Superior temporal gyrus (tissue), 1 donor: ENCODE data around the gene RTL1.

Source experiments
- DNase-seq: peaks from one replicate; pipeline ENCODE4 v3.0.0-alpha.2; 2016; ENCODE audit errors: extremely low spot score

Gene RTL1

GRCh38 chr14:100882026-100882967 lies 21.2 kb downstream of the RTL1 start:
- no peak for DNase-seq

DNA sequence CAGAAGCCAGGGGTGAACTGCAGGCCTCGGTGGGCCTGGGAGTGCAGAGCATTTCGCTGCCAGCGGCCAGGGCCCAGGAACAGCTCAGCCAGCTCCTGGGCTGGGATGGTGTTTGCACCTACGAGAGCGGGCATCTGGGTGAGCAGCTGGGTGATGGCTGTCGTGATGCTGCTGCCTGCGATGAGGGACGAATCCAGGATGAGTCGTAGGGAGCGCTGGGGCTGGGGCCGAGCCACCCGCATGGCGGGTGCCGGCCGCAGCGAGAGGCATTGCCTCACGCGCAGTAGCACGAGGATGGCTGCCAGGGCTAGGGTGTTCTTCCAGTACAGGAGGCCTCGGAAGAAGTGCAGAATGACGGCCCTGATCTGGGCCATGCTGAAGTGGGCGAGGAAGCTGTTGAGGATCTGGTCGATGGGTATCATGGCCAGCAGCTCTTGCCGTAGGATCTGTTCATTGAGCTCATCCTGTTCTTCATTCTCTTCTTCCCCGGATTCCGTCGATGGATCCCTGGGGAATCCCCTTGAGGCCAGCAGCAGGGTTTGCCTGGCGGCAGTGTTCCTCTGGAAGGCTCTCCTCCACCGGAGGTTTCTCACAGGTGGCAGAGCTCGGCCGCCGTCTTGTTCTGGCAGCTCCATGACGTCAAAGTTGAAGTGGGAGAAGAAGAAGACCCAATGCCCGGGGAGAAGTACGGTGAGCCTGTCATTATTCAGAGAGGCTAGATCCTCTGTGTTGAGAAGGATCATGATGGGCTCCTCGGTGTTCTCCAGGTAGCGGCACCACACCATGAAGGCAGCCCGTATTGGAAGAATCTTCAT lies 22.1 kb downstream of the RTL1 start:
- DNase-seq: no peak

DNA sequence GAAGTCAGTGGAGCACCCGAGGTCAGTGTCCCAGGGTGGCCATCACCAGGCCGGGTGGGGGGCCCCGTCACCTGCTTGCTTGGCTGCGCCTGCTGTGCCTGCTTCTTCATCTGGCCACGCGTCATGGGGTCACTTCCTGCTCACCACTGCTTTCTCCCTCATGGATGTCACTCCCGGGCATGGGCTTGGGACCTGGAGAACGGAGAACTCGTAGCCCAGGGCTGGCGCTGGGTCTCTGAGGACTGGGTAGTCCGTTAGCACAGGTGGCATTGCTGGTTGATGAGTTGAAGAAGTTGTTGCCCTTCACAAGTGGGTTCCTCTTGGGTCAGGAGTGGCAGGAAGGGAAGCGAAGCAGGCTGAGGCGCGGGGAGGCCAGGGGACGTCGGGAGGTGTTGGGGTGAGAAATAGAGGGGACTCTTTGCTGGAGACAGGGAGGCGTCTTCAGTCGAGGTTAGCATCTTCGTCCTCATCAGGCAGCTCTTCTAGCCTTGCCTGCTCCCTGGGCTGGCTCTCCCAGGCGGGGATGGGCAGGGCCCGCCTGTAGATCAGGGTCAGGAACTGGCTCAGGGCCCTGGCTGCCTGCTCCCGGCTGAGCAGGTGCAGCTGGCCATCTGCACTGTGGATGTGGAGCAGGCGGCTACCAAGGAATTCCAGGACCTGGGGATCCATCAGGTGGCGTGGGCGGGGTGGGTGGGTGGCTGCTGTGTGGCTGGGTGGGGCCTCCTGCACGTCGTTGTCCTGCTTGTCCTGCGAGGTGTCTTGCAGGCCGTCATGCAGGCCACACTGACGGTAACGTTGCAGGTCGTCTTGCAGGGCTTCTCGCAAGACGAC lies 23.0 kb downstream of the RTL1 start:
- DNase-seq: no peak

DNA sequence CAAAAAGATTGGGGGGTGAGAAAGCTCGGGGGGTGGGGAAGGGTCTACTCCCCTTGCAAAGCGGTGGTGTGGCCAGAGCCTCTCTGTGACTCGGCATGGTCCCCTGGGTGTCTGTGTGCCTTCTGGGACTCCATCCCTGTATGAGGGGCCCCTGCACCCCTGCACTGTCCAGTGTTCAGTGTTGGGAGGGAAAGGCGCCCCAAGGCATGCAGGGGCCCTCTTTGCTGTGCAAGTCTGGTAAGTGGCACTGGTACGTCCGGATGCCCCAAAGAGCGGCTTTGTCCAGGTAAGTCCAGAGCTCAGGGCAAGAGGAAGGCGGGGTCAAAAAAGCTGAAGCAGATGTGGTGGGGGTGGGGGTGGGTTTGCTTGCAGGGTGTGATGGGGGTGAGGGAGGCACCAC lies 23.7 kb downstream of the RTL1 start:
- DNase-seq: no peak

DNA sequence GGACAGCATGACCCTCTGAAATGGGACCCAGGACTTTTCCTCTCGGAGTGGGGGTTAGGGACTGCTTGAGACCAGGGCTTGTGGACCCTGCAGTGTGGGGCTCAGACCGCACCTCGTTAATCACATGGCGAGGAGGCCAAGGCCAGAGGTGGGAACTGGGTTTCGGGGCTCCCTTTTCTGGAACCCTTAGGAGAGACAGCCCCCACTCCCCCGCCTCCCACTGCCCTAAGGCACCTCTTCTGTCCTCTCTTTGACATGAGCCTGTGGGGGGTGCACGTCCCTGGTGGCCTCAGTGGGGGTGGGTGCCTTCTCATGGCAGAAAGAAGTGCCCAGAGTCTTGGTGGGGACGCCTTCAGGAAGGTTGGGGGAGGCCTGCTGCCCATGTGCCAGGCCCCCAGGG lies 24.3 kb downstream of the RTL1 start:
- no peak for DNase-seq

DNA sequence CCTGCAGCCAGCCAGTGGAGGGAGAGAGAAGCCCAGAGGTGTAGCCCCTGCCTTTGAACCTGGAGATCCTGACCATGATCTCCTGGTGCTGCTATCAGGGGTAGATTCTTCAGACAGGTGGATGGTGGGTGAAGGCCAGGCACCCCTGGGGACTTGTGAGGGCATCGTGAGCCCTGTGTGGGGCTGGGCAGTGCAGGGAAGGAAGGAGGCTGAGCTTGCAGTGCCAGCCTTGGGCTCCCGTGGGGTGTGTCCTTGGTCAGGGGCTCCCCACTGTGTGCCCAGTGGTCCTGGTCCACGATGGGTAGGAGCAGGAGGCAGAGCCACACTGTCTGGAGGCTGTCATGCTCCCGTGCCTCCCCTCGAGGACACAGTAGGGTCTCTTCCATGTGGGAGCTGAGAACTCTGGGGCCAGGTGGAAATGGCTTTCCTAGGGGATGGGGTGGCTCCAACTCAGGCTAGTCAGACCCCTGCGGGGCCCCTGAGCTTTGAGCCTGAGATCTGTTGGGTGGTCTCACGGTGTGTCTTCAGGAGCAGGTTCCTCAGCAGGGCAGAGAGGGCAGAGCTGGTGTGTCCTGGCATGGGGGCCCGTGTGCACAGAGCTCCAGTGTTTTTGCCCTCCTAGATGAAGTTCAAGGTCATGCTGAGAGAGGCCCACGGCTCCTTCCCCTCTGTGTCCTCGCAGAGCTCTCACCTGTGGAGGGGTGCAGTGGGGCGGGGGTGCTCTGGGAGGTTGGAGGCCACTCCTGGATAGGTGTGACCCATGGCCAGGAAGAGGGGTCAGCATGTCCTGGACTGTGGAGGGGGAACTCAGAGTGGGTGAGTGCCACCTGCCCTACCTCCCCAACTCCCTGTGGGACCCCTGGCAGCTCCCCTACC lies 25.0 kb downstream of the RTL1 start:
- no peak for DNase-seq

DNA sequence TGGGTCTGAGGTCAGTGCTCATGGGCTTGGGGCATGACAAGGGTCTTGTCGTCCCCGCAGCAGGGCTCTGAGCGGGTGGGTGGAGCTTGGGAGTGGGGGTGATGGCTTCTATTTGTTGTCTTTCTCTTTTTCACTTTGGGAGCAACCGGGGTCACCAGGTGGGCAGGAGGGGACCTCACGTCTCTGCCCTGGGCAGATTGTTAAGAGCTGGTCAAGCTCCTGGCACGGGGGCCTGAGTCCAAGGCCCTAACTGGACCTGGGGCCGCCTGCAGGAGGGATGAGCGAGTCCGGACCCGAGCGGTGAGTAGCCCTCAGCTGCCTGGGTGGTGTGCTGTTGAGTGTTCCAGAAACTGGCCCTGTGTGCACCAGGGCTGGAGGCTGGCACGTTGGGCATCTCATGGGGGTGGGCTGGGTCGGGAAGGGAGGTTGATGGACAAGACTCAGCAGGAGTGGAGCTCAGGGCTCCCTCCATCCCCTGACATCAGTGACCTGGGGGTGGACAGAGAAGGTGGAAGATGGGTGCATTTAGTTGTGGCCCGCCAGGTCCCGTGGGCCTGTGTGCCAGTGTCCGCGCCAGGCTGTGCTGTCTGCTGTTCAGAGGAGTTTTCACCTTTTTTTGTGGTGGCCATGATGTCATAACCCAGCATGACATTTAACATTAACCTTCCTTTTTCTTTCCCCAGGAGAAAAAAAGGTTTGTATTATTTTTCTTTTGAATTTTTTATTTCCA lies 27.5 kb downstream of the RTL1 start:
- DNase-seq: no peak

- no peak for DNase-seq
Observed at GRCh38 chr14:100875126-100875525, 28.4 kb downstream of the RTL1 start.

DNA sequence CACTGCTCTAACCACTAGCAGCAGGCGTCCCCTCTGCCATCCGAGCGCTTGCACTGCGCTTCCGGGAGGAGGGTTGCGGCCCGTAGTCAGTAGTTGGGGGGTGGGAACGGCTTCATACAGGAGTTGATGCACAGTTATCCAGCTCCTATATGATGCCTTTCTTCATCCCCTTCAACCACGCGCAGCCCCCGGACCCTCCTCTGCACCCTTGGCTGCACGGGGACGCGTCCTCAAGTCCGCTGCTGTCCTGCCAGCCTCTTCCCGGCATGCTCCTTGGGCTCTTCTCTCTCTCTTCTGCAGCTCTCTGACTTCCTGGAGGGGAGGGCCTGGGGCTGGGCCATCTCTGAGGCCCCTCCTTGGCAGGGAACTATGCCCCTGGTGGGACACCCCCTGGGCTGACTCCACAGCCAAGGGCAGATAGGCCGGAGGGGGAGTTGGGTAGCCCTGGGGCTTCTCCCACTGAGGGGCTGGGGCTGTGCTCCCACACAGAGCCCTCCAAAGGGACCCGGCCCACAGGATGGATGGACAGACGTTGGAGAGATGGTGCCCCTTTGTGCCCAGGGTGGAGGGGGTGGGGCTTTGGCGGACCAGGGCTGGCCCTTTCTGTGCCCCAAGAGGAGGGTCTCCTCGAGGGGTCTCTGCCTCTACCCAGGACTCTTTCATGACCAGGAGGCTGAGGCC lies 29.0 kb downstream of the RTL1 start:
- DNase-seq: no peak

GRCh38 chr14:100874051-100874410 lies 29.5 kb downstream of the RTL1 start:
- DNase-seq: no peak

DNA sequence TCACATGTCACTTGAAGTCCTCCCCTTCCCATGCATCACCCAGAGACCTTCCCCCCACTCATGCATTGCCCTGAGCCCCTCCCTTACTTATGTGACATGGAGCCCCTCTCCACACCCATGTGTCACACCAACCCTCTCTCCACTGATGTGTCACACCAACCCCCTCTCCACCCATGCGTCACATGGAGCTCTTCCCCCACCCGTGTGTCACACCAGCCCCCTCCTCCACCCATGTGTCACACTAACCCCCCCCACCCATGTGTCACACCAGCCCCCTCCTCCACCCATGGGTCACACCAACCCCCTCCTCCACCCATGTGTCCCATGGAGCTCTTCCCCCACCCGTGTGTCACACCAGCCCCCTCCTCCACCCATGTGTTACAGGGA lies 30.4 kb downstream of the RTL1 start:
- no peak for DNase-seq

DNA sequence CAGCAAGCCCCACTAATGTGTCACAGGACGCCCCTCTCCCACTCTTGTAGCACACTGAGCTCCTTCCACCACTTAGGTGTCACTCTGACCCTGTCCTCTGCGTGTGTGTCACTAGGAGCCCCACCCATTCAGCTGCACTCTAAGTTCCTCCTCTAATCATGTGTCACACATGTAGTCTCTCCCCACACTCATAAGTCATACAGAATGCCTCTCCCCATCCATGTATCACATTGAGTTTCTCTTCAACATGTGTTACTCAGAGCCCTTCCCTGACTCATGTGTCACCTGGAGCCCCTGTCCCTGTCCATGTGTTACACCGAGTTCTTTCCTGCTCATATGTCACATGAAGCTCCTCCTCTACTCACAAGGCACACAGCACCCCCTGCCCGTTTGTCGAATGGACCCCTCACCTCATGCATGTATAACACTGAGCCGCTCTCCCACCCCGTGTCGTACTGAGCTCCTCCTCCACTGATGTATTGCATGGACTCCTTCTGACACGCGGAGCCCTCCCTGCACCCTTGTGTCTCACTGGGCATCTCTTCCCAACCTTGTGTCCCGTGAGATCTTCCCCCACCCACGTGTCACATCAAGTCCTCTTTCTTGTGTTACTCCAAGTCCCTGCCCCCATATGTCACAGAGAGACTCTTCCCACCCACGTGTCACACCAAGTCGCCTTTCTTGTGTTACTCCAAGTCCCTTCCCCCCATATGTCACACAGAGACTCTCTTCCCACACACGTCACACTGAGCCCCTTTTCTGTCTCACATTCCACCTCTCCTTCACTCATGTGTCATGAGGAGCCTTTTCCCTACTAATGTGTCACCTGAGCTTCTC lies 31.0 kb downstream of the RTL1 start:
- DNase-seq: no peak

DNA sequence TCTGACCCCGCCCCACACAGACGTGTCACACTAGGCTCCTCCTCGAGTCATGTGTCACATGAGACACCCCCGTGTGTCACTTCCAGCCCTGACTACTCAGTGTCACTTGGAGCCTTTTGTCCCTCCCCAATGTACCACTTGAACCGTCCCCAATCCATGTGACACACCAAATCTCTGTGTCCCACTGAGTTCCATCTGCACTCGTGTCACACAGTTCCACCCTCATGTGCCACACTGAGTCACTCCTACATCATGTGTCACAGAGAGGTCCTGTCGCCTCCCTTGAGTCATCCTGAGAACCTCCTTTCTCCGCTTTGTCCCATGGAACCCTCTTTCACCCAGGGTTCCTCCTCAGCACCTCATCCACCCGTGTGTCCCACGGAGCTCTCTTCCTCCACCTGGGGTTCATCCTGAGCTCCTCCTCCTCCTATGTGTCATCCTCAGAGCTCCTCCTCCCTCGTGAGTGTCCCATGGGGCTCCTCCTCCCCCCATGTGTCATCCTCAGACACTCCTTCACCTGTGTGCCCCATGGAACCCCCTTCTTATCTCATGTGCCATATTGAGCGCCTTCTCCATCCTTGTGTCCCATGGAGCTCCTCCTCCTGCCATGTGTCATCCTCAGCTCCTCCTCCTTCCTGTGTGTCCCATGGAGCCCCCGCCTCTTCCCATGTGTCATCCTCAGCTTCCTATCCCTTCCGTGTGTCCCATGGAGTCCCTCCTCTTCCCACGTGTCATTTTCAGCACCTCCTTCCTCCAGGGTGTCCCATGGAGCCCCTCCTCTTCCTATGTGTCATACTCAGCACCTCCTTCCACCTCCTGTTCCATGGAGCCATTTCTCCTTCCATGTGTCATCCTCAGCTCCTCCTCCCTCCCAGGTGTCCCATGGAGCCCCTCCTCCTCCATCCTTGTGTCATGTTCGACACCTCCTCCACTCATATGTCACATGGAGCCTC lies 32.0 kb downstream of the RTL1 start:
- DNase-seq: no peak

DNA sequence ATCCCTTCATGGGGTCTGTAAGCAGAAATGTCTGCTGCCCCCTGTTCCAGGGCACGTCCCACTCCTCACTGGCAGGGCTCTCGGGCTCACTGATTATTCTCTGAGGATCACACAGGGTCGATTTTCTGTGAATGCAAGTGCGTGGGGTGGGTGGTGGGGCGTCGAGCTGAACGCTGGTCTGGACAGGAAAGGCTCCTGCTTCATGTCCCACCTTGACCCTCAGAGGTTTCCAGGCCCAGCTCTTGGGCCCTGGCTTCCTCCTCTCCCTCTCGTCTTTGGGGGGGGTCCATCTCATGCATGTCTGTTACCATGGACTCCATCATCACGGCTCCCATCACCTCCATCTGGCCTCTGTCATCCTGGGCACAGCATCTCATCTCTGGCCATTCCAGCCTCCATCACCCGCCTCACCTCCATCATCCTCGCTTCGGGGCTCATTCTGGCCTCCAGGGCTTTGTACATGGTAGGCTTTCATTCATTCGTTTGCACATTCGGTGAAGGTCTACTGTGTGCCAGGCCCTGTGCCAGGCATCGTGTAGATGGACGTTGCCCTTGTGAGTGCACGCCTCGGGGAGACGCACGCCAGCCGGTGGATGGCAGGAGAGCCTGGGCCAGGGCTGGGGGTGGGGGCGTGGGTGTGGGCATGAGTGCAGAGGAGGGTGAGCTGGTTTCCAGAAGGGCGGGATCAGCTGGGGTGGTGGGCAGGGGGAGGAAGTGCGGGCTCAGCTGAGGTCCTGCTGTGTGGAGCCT lies 34.7 kb downstream of the RTL1 start:
- DNase-seq: no peak

DNA sequence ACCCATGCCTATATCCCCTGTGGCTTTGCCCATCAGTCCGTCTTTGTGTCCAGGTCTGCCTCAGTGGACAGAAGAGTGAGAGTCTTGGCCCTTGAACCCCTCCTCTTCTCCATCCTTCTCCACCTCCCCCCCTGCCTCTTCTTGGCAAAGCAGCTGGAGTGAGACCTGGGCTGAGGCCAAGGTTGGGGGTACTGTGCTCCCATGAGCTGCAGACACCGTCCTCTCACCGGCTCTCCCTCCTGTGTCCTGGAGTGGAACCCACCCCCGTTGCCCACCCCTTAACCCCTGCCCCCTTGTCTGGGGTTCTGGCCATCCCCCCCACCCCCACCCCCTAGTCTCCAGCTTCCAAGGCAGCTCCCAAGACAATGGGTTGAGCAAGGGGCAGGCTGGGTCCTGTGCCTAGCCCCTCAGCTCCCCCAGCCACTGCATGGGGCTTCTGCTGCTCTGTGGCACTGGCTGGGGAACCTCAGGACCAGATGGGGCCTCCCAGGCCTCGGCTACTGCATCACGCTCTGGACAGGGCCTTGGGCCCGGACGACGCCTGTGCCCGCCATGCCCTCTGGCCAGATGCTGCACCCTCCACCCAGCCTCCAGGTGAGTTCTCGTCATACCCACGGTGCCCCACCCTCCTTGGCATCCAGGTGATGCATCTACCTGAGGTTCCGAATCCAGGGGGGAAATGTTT lies 35.7 kb downstream of the RTL1 start:
- DNase-seq: no peak
